HepG2 (cell line): ENCODE data around the gene MUTYH. TPM values are rescaled to one million over a fixed set of nuclear protein-coding genes. Genes with fewer than 3 reads are reported as not detected.

ENCODE experiments used
- NKX3-1 ChIP-seq: sonication (generic); formaldehyde crosslinking; IDR thresholded peaks from 2 replicates; pipeline ENCODE4 v1.5.0; 2020; ENCODE audit warnings: missing genetic modification reagents
- RARA ChIP-seq: IDR thresholded peaks from 2 replicates; pipeline ENCODE4 v1.6.1; 2016; ENCODE audit warnings: missing genetic modification reagents, missing compliant biosample characterization
- SAP130 ChIP-seq: IDR thresholded peaks from 2 replicates; pipeline ENCODE4 v1.6.1; 2016; ENCODE audit warnings: low read depth
- SMYD3 ChIP-seq: sonication (generic); formaldehyde crosslinking; IDR thresholded peaks from 2 replicates; pipeline ENCODE4 v1.8.1; 2023; ENCODE audit warnings: mild to moderate bottlenecking, missing genetic modification reagents
- SNRNP70 ChIP-seq: fragments of 200-400 bp; formaldehyde crosslinking; IDR thresholded peaks from 2 replicates; pipeline ENCODE4 v1.6.1; 2017; ENCODE audit warnings: mild to moderate bottlenecking, low read depth, low read length, moderate library complexity
- SPEN ChIP-seq: sonication (generic); formaldehyde crosslinking; IDR thresholded peaks from 2 replicates; pipeline ENCODE4 v1.5.1; 2020; ENCODE audit warnings: low read depth, mild to moderate bottlenecking, missing genetic modification reagents
- ZFX ChIP-seq: sonication (generic); formaldehyde crosslinking; IDR thresholded peaks from 2 replicates; pipeline ENCODE4 v1.4.0; 2020; ENCODE audit warnings: mild to moderate bottlenecking, low read depth, missing genetic modification reagents, moderate library complexity
- ZMAT3 ChIP-seq: sonication (generic); formaldehyde crosslinking; conservative IDR thresholded peaks from 2 replicates; pipeline ENCODE4 v1.7.0; 2021; ENCODE audit warnings: missing genetic modification reagents
- ZNF136 ChIP-seq: sonication (generic); formaldehyde crosslinking; IDR thresholded peaks from 2 replicates; pipeline ENCODE4 v1.8.1; 2022; ENCODE audit warnings: low read depth, mild to moderate bottlenecking, moderate library complexity, missing genetic modification reagents
- ZNF224 ChIP-seq: sonication (generic); formaldehyde crosslinking; IDR thresholded peaks from 2 replicates; pipeline ENCODE4 v1.5.0; 2020; ENCODE audit warnings: mild to moderate bottlenecking, missing genetic modification reagents
- polyA plus RNA-seq, 8 experiments: library from polyadenylated mRNA; depleted of rRNA in 3 of 8; stranded (reverse) in 7 of 8; unstranded in 1 of 8; fragments of >200 nt; fragmentation: Illumina TruSeq in 4 of 8; extraction: Trizol in 4 of 8; gene quantifications; 2 replicates each; pipeline versions ENCODE4 v1.2.1 to v1.2.3, GENCODE V29; 2011 to 2016; ENCODE audit warnings: low read depth in 4 of 8, missing spikeins in 1 of 8, mixed read lengths in 1 of 8; ENCODE audit not compliant: insufficient read depth in 1 of 8
- total RNA-seq, 5 experiments: library from RNA; depleted of rRNA; stranded (reverse); fragments of >200 nt; fragmentation: Illumina TruSeq; extraction: Trizol; gene quantifications; 2 replicates each; pipeline ENCODE4 v1.2.3, GENCODE V29; 2016; ENCODE audit warnings: low read depth in 1 of 5
- TF ChIP-seq, protein P1 (sequence below): IDR thresholded peaks from 2 replicates; pipeline ENCODE4 v1.4.0; 2020; ENCODE audit warnings: mild to moderate bottlenecking, missing genetic modification reagents
- TF ChIP-seq, protein P2 (sequence below): sonication (generic); formaldehyde crosslinking; IDR thresholded peaks from 2 replicates; pipeline ENCODE4 v1.4.0; 2020; ENCODE audit warnings: missing genetic modification reagents
- TF ChIP-seq, protein P3 (sequence below): sonication (generic); formaldehyde crosslinking; IDR thresholded peaks from 2 replicates; pipeline ENCODE4 v1.9.0; 2021; ENCODE audit warnings: missing genetic modification reagents, borderline replicate concordance
- TF ChIP-seq, protein P4 (sequence below): IDR thresholded peaks from 2 replicates; pipeline ENCODE4 v1.6.1; 2018; ENCODE audit warnings: missing genetic modification reagents, mild to moderate bottlenecking, missing compliant biosample characterization

Gene MUTYH
- total and polyA plus RNA-seq, 2 of the 13 experiments (the other 11 are each of a cell fraction or from before 2014, with no cell fraction given): 16.3 to 17.1 TPM

DNA sequence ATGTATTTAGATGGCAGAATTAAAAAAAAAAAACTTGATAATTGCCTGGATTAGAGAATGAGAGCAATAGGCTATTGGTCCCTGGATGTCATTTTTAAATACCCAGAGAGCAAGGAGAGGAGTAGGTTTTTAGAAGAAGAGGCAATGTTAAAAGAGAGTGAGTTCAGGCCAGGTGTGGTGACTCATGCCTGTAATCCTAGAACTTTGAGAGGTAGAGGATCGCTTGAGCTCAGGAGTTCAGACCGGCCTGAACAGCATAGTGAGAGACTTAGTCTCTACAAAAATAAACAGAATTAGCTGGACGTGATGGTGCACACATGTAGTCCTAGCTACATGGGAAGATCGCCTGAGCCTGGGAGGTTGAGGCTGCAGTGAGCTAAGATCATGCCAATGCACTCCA lies 15.9 kb upstream of the MUTYH start (continued):
- TF ChIP-seq, protein P1, sequence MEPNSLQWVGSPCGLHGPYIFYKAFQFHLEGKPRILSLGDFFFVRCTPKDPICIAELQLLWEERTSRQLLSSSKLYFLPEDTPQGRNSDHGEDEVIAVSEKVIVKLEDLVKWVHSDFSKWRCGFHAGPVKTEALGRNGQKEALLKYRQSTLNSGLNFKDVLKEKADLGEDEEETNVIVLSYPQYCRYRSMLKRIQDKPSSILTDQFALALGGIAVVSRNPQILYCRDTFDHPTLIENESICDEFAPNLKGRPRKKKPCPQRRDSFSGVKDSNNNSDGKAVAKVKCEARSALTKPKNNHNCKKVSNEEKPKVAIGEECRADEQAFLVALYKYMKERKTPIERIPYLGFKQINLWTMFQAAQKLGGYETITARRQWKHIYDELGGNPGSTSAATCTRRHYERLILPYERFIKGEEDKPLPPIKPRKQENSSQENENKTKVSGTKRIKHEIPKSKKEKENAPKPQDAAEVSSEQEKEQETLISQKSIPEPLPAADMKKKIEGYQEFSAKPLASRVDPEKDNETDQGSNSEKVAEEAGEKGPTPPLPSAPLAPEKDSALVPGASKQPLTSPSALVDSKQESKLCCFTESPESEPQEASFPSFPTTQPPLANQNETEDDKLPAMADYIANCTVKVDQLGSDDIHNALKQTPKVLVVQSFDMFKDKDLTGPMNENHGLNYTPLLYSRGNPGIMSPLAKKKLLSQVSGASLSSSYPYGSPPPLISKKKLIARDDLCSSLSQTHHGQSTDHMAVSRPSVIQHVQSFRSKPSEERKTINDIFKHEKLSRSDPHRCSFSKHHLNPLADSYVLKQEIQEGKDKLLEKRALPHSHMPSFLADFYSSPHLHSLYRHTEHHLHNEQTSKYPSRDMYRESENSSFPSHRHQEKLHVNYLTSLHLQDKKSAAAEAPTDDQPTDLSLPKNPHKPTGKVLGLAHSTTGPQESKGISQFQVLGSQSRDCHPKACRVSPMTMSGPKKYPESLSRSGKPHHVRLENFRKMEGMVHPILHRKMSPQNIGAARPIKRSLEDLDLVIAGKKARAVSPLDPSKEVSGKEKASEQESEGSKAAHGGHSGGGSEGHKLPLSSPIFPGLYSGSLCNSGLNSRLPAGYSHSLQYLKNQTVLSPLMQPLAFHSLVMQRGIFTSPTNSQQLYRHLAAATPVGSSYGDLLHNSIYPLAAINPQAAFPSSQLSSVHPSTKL (CRISPR knock-in tag): 0 out of 2 replicates have a peak, but pooled peaks have one; percentile 35
- no peak for TF ChIP-seq SNRNP70
- TF ChIP-seq, protein P2, sequence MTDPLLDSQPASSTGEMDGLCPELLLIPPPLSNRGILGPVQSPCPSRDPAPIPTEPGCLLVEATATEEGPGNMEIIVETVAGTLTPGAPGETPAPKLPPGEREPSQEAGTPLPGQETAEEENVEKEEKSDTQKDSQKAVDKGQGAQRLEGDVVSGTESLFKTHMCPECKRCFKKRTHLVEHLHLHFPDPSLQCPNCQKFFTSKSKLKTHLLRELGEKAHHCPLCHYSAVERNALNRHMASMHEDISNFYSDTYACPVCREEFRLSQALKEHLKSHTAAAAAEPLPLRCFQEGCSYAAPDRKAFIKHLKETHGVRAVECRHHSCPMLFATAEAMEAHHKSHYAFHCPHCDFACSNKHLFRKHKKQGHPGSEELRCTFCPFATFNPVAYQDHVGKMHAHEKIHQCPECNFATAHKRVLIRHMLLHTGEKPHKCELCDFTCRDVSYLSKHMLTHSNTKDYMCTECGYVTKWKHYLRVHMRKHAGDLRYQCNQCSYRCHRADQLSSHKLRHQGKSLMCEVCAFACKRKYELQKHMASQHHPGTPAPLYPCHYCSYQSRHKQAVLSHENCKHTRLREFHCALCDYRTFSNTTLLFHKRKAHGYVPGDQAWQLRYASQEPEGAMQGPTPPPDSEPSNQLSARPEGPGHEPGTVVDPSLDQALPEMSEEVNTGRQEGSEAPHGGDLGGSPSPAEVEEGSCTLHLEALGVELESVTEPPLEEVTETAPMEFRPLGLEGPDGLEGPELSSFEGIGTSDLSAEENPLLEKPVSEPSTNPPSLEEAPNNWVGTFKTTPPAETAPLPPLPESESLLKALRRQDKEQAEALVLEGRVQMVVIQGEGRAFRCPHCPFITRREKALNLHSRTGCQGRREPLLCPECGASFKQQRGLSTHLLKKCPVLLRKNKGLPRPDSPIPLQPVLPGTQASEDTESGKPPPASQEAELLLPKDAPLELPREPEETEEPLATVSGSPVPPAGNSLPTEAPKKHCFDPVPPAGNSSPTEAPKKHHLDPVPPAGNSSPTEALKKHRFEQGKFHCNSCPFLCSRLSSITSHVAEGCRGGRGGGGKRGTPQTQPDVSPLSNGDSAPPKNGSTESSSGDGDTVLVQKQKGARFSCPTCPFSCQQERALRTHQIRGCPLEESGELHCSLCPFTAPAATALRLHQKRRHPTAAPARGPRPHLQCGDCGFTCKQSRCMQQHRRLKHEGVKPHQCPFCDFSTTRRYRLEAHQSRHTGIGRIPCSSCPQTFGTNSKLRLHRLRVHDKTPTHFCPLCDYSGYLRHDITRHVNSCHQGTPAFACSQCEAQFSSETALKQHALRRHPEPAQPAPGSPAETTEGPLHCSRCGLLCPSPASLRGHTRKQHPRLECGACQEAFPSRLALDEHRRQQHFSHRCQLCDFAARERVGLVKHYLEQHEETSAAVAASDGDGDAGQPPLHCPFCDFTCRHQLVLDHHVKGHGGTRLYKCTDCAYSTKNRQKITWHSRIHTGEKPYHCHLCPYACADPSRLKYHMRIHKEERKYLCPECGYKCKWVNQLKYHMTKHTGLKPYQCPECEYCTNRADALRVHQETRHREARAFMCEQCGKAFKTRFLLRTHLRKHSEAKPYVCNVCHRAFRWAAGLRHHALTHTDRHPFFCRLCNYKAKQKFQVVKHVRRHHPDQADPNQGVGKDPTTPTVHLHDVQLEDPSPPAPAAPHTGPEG: no peak
- TF ChIP-seq ZNF136 (CRISPR knock-in tag): no peak
- no peak for TF ChIP-seq ZFX (CRISPR knock-in tag)
- TF ChIP-seq SMYD3 (CRISPR knock-in tag): no peak
- TF ChIP-seq, protein P3, sequence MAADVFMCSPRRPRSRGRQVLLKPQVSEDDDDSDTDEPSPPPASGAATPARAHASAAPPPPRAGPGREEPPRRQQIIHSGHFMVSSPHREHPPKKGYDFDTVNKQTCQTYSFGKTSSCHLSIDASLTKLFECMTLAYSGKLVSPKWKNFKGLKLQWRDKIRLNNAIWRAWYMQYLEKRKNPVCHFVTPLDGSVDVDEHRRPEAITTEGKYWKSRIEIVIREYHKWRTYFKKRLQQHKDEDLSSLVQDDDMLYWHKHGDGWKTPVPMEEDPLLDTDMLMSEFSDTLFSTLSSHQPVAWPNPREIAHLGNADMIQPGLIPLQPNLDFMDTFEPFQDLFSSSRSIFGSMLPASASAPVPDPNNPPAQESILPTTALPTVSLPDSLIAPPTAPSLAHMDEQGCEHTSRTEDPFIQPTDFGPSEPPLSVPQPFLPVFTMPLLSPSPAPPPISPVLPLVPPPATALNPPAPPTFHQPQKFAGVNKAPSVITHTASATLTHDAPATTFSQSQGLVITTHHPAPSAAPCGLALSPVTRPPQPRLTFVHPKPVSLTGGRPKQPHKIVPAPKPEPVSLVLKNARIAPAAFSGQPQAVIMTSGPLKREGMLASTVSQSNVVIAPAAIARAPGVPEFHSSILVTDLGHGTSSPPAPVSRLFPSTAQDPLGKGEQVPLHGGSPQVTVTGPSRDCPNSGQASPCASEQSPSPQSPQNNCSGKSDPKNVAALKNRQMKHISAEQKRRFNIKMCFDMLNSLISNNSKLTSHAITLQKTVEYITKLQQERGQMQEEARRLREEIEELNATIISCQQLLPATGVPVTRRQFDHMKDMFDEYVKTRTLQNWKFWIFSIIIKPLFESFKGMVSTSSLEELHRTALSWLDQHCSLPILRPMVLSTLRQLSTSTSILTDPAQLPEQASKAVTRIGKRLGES: no peak
- no peak for TF ChIP-seq NKX3-1 (CRISPR knock-in tag)
- TF ChIP-seq, protein P4, sequence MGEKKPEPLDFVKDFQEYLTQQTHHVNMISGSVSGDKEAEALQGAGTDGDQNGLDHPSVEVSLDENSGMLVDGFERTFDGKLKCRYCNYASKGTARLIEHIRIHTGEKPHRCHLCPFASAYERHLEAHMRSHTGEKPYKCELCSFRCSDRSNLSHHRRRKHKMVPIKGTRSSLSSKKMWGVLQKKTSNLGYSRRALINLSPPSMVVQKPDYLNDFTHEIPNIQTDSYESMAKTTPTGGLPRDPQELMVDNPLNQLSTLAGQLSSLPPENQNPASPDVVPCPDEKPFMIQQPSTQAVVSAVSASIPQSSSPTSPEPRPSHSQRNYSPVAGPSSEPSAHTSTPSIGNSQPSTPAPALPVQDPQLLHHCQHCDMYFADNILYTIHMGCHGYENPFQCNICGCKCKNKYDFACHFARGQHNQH (CRISPR knock-in tag): 0 out of 2 replicates have a peak, but pooled peaks have one; percentile 19
- no peak for TF ChIP-seq ZNF224 (CRISPR knock-in tag)
- TF ChIP-seq SAP130: peak; percentile 52; the same call in 1 of the 2 replicates
- 0 out of 2 replicates have a peak, but pooled peaks have one; percentile 55 for TF ChIP-seq ZMAT3
- TF ChIP-seq RARA (CRISPR knock-in tag): 0 out of 2 replicates have a peak, but pooled peaks have one; percentile 22
- peak; percentile 24; the same call in 1 of the 2 replicates for TF ChIP-seq SPEN (CRISPR knock-in tag)
